Fibroblast of lung (primary cell): ENCODE data around the gene ATAT1. TPM values are rescaled to one million over a fixed set of nuclear protein-coding genes. Genes with fewer than 3 reads are reported as not detected.

Source experiments
- DNase-seq, 2 donors: peaks; one replicate each; pipeline versions ENCODE4 v3.0.0 to v3.0.0-alpha.2; 2010; ENCODE audit warnings: low read depth in 2 of 2
- H2AFZ ChIP-seq: 2 replicates; pipeline ENCODE4 v1.5.1; 2012; ENCODE audit warnings: low read length, control low read depth, inconsistent platforms
- H3K27ac ChIP-seq: 2 replicates; pipeline ENCODE4 v1.5.1; 2011; ENCODE audit warnings: low read length, control low read depth; ENCODE audit not compliant: insufficient read depth
- H3K27me3 ChIP-seq: 2 replicates; pipeline ENCODE4 v1.5.1; 2011; ENCODE audit warnings: mild to moderate bottlenecking, low read length; ENCODE audit not compliant: control insufficient read depth, insufficient read depth
- H3K36me3 ChIP-seq: 2 replicates; pipeline ENCODE4 v1.5.1; 2011; ENCODE audit warnings: low read length; ENCODE audit not compliant: control insufficient read depth, insufficient read depth
- H3K4me1 ChIP-seq: 2 replicates; pipeline ENCODE4 v1.5.1; 2011; ENCODE audit warnings: low read length; ENCODE audit not compliant: control insufficient read depth, insufficient read depth; ENCODE audit errors: extremely low read depth
- H3K4me2 ChIP-seq: 2 replicates; pipeline ENCODE4 v1.5.1; 2011; ENCODE audit warnings: low read length, control low read depth; ENCODE audit not compliant: insufficient read depth; ENCODE audit errors: extremely low read depth
- H3K4me3 ChIP-seq, 4 experiments: fragments of 200-600 bp in 1 of 4; sonication (generic) in 1 of 4; replicated peaks in 1 of 4; 2 replicates each; pipeline ENCODE4 v1.5.1; 2011 to 2016; ENCODE audit warnings: low read length in 4 of 4, low read depth in 3 of 4, mild to moderate bottlenecking in 3 of 4, control low read depth in 2 of 4, inconsistent platforms in 1 of 4, mixed read lengths in 1 of 4; ENCODE audit not compliant: insufficient read depth in 1 of 4; ENCODE audit errors: control extremely low read depth in 1 of 4
- H3K79me2 ChIP-seq: 2 replicates; pipeline ENCODE4 v1.5.1; 2012; ENCODE audit warnings: mild to moderate bottlenecking, low read length, inconsistent platforms; ENCODE audit not compliant: control insufficient read depth, insufficient read depth
- H3K9ac ChIP-seq: 2 replicates; pipeline ENCODE4 v1.5.1; 2011; ENCODE audit warnings: mild to moderate bottlenecking, low read length, control low read depth; ENCODE audit not compliant: insufficient read depth
- H3K9me3 ChIP-seq: 2 replicates; pipeline ENCODE4 v1.5.1; 2012; ENCODE audit warnings: low read depth, low read length; ENCODE audit not compliant: control insufficient read depth, insufficient read depth
- H4K20me1 ChIP-seq: 2 replicates; pipeline ENCODE4 v1.5.1; 2011; ENCODE audit warnings: low read length; ENCODE audit not compliant: control insufficient read depth, insufficient read depth; ENCODE audit errors: extremely low read depth
- CTCF ChIP-seq, 2 donors: IDR thresholded peaks in 1 of 2; conservative IDR thresholded peaks in 1 of 2; 1 replicate in 1 of 2; 2 replicates in 1 of 2; pipeline ENCODE4 v1.5.1; 2011 to 2012; ENCODE audit warnings: low read length in 2 of 2, control low read depth in 1 of 2, inconsistent platforms in 1 of 2, low read depth in 1 of 2, mild to moderate bottlenecking in 1 of 2
- EZH2 ChIP-seq: IDR thresholded peaks from 2 replicates; pipeline ENCODE4 v1.5.1; 2012; ENCODE audit warnings: low read length, control low read depth, mild to moderate bottlenecking; ENCODE audit errors: missing control alignments
- polyA plus RNA-seq, 2 donors: library from polyadenylated mRNA; depleted of rRNA in 1 of 2; stranded (reverse) in 1 of 2; unstranded in 1 of 2; fragments of >200 nt; gene quantifications; 2 replicates each; pipeline ENCODE4 v1.2.1, GENCODE V29; 2011 to 2012; ENCODE audit warnings: missing spikeins in 1 of 2
- total RNA-seq: library from RNA; depleted of rRNA; stranded (reverse); fragments of >200 nt; gene quantifications from 2 replicates; pipeline ENCODE4 v1.2.1, GENCODE V29; 2014

ATAT1 gene
- total and polyA plus RNA-seq, 2 donors (not counting 1 experiment from before 2014, with no cell fraction given) = 5.1 to 6.8 TPM

- no peaks in the 10 kb centered on the region for H4K20me1 ChIP-seq
- TF ChIP-seq EZH2 = no peak
- no peak for TF ChIP-seq CTCF (conservative IDR thresholded peaks at IDR 0.05 in 1 of 2, IDR thresholded peaks at IDR 0.05 in 1 of 2; ENCODE audit: low read depth in 1 of 2, low read length in 2 of 2)
- H3K9ac ChIP-seq = no peak overlapping the region
- peak overlapping the region; percentile 79 for H3K27ac ChIP-seq
- no peak overlapping the region for H2AFZ ChIP-seq
- peaks cover 9% of the 10 kb centered on the region for H3K4me1 ChIP-seq
- peaks cover 23% of the 10 kb centered on the region for H3K36me3 ChIP-seq
- no peaks in the 10 kb centered on the region for H3K79me2 ChIP-seq
- H3K9me3 ChIP-seq = no peaks in the 10 kb centered on the region
- H3K4me3 ChIP-seq = no peak overlapping the region
- H3K27me3 ChIP-seq = no peaks in the 10 kb centered on the region
- DNase-seq = no peak
- no peak overlapping the region for H3K4me2 ChIP-seq
Measured at GRCh38 chr6:30589754-30590358, 36.8 kb upstream of the ATAT1 start.

- H3K36me3 ChIP-seq = peaks cover 20% of the 10 kb centered on the region
Measured at GRCh38 chr6:30590509-30590908, 36.2 kb upstream of the ATAT1 start.

GRCh38 chr6:30591008-30591407, 35.7 kb upstream of the ATAT1 start:
- H2AFZ ChIP-seq = no peak overlapping the region
- no peaks in the 10 kb centered on the region for H3K9me3 ChIP-seq
- H4K20me1 ChIP-seq = no peaks in the 10 kb centered on the region
- H3K4me1 ChIP-seq = peaks cover 9% of the 10 kb centered on the region
- no peak overlapping the region for H3K9ac ChIP-seq
- peaks cover 19% of the 10 kb centered on the region for H3K36me3 ChIP-seq
- TF ChIP-seq CTCF (conservative IDR thresholded peaks at IDR 0.05 in 1 of 2, IDR thresholded peaks at IDR 0.05 in 1 of 2; ENCODE audit: low read depth in 1 of 2, low read length in 2 of 2) (no peak), EZH2 (no peak)
- peak overlapping the region; percentile 79 for H3K27ac ChIP-seq
- no peaks in the 10 kb centered on the region for H3K79me2 ChIP-seq
- no peak overlapping the region for H3K4me2 ChIP-seq
- DNase-seq = peak; percentile 56 to 67
- no peaks in the 10 kb centered on the region for H3K27me3 ChIP-seq
- no peak overlapping the region for H3K4me3 ChIP-seq

More at GRCh38 chr6:30590509-30590908, 36.2 kb upstream of the ATAT1 start:
- peaks cover 9% of the 10 kb centered on the region for H3K4me1 ChIP-seq
- no peaks in the 10 kb centered on the region for H3K9me3 ChIP-seq
- H3K27ac ChIP-seq = peak overlapping the region; percentile 79
- no peaks in the 10 kb centered on the region for H3K79me2 ChIP-seq
- TF ChIP-seq CTCF (conservative IDR thresholded peaks at IDR 0.05 in 1 of 2, IDR thresholded peaks at IDR 0.05 in 1 of 2; ENCODE audit: low read depth in 1 of 2, low read length in 2 of 2) (no peak), EZH2 (no peak)
- H3K4me3 ChIP-seq = no peak overlapping the region
- no peak for DNase-seq
- H3K27me3 ChIP-seq = no peaks in the 10 kb centered on the region
- no peak overlapping the region for H3K4me2 ChIP-seq
- no peak overlapping the region for H3K9ac ChIP-seq
- H4K20me1 ChIP-seq = no peaks in the 10 kb centered on the region
- H2AFZ ChIP-seq = no peak overlapping the region
